ENCODE results near the gene CANT1.

Gene CANT1

DNA sequence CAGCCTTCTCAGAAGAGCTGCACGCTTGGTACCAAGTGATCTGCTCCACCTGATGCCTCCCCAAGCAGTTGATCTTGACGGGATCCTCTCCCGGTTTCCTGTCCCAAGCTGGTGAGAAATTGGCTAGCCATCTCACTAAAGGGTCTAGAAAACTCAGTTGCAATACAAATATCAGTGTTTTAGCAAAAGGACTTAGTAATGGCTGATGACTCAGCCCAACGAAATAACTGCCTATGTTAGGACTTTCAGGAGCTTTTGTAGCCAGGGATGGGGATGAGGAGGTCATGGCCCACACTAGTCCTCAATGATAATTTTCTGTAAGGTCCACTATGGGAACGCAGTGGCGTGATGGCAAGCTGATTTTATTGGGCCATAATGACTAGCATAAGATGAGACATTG is 41.7 kb upstream of the CANT1 start:
- H3K27ac ChIP-seq, result no peak overlapping the region
- TF ChIP-seq ZFX (IDR thresholded peaks at IDR 0.05; ENCODE audit: borderline replicate concordance), result no peak

- TF ChIP-seq ZFX (IDR thresholded peaks at IDR 0.05; ENCODE audit: borderline replicate concordance), result no peak
- TF ChIP-seq, protein P1, sequence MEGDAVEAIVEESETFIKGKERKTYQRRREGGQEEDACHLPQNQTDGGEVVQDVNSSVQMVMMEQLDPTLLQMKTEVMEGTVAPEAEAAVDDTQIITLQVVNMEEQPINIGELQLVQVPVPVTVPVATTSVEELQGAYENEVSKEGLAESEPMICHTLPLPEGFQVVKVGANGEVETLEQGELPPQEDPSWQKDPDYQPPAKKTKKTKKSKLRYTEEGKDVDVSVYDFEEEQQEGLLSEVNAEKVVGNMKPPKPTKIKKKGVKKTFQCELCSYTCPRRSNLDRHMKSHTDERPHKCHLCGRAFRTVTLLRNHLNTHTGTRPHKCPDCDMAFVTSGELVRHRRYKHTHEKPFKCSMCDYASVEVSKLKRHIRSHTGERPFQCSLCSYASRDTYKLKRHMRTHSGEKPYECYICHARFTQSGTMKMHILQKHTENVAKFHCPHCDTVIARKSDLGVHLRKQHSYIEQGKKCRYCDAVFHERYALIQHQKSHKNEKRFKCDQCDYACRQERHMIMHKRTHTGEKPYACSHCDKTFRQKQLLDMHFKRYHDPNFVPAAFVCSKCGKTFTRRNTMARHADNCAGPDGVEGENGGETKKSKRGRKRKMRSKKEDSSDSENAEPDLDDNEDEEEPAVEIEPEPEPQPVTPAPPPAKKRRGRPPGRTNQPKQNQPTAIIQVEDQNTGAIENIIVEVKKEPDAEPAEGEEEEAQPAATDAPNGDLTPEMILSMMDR (IDR thresholded peaks at IDR 0.05), result no peak
- no peak overlapping the region for H3K27ac ChIP-seq
Measured at GRCh38 chr17:79050551-79050950, 41.0 kb upstream of the CANT1 start.

DNA sequence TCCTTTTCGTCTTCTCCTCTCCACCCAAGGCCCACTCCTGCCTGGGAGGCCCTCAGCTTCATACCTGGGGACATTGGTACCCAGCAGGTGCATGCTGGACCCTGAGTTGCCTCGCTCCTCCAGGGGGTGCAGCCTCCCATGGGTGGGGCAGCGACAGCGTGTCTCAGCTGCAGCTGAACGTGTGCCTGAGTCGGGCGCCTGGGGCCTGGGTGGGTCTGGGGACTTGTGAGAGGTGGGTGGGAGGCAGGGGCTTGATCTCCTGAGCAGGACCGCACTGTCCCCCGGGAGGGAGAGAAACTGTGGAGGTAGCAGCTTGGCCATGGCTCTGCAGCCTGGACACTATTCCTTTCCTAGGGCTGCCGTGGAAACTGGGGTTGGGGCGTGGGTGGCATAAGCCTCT is 40.3 kb upstream of the CANT1 start:
- TF ChIP-seq, protein P1 (IDR thresholded peaks at IDR 0.05), result no peak
- TF ChIP-seq ZFX (IDR thresholded peaks at IDR 0.05; ENCODE audit: borderline replicate concordance), result no peak
- no peak overlapping the region for H3K27ac ChIP-seq

GRCh38 chr17:79048826-79049755 is 39.5 kb upstream of the CANT1 start:
- H3K27ac ChIP-seq, result no peak overlapping the region
- TF ChIP-seq, protein P1 (IDR thresholded peaks at IDR 0.05), result no peak
- TF ChIP-seq ZFX (IDR thresholded peaks at IDR 0.05; ENCODE audit: borderline replicate concordance), result no peak

GRCh38 chr17:79047923-79048825 is 38.6 kb upstream of the CANT1 start:
- TF ChIP-seq, protein P1 (IDR thresholded peaks at IDR 0.05), result no peak
- TF ChIP-seq ZFX (IDR thresholded peaks at IDR 0.05; ENCODE audit: borderline replicate concordance), result no peak

GRCh38 chr17:79047291-79047920 is 37.8 kb upstream of the CANT1 start:
- H3K27ac ChIP-seq, result no peak overlapping the region
- TF ChIP-seq, protein P1 (IDR thresholded peaks at IDR 0.05), result no peak

More at GRCh38 chr17:79047923-79048825, 38.6 kb upstream of the CANT1 start:
- H3K27ac ChIP-seq, result no peak overlapping the region

- TF ChIP-seq ZFX (IDR thresholded peaks at IDR 0.05; ENCODE audit: borderline replicate concordance), result no peak
- TF ChIP-seq, protein P1 (IDR thresholded peaks at IDR 0.05), result no peak
Measured at GRCh38 chr17:79046916-79047280, 37.3 kb upstream of the CANT1 start.

More at GRCh38 chr17:79046916-79047280, 37.3 kb upstream of the CANT1 start:
- no peak overlapping the region for H3K27ac ChIP-seq

Data from 22Rv1 (cell line).